SK-N-SH treated with all-trans-retinoic acid at 6 μM for 48 hours (cell line): ENCODE data around the gene BRCA2.

Experiments
- ARNTL ChIP-seq: fragments of 450-650 bp; formaldehyde crosslinking; IDR thresholded peaks from 2 replicates; pipeline ENCODE4 v1.5.0; 2020; ENCODE audit warnings: low read depth, mild to moderate bottlenecking, moderate library complexity, borderline replicate concordance
- CREB5 ChIP-seq: fragments of 250-450 bp; sonication (Bioruptor Pico); IDR thresholded peaks from 2 replicates; pipeline ENCODE4 v1.5.1; 2020; ENCODE audit warnings: low read depth, mild to moderate bottlenecking, moderate library complexity
- ISL1 ChIP-seq: fragments of 250-450 bp; sonication (Bioruptor Pico); IDR thresholded peaks from 2 replicates; pipeline ENCODE4 v2.1.2; 2022; ENCODE audit warnings: mild to moderate bottlenecking, moderate library complexity
- OSR1 ChIP-seq: fragments of 250-450 bp; sonication (Bioruptor Pico); IDR thresholded peaks from 2 replicates; pipeline ENCODE4 v1.8.0; 2022; ENCODE audit warnings: moderate library complexity, mild to moderate bottlenecking, inconsistent platforms
- PATZ1 ChIP-seq: fragments of 250-450 bp; sonication (Bioruptor Pico); IDR thresholded peaks from 2 replicates; pipeline ENCODE4 v1.8.0; 2020; ENCODE audit warnings: mild to moderate bottlenecking, moderate library complexity, borderline replicate concordance
- PPARA ChIP-seq: fragments of 250-450 bp; sonication (Bioruptor Pico); IDR thresholded peaks from 2 replicates; pipeline ENCODE4 v1.5.0; 2020; ENCODE audit warnings: mild to moderate bottlenecking, borderline replicate concordance
- TOX ChIP-seq: fragments of 250-450 bp; sonication (Bioruptor Pico); IDR thresholded peaks from 2 replicates; pipeline ENCODE4 v1.8.0; 2021; ENCODE audit warnings: mild to moderate bottlenecking, moderate library complexity, borderline replicate concordance
- ZFP30 ChIP-seq: fragments of 450-650 bp; formaldehyde crosslinking; IDR thresholded peaks from 2 replicates; pipeline ENCODE4 v1.5.0; 2022; ENCODE audit warnings: mild to moderate bottlenecking, moderate library complexity

GRCh38 chr13:32309312-32310133 is 5.8 kb upstream of the BRCA2 start:
- TF ChIP-seq TOX (CRISPR knock-in tag): no peak
- TF ChIP-seq ZFP30: no peak
- TF ChIP-seq PPARA (CRISPR knock-in tag): no peak
- no peak for TF ChIP-seq ISL1 (CRISPR knock-in tag)
- TF ChIP-seq OSR1 (CRISPR knock-in tag): no peak
- TF ChIP-seq ARNTL (CRISPR knock-in tag): no peak
- TF ChIP-seq PATZ1 (CRISPR knock-in tag): no peak
- TF ChIP-seq CREB5 (CRISPR knock-in tag): no peak
